CD1c-positive myeloid dendritic cell (primary cell): ENCODE data around the gene UGT3A2.
"Not testable (repeated sequence)": the region's sequence is repeated elsewhere in the genome, so short reads cannot be mapped to it uniquely, and the experiment has no call there.

Experiments
- DNase-seq: peaks from one replicate; pipeline ENCODE4 v3.0.0-alpha.2; 2016; ENCODE audit errors: extremely low spot score

The UGT3A2 gene

GRCh38 chr5:36054647-36055046 lies 12.0 kb downstream of the UGT3A2 start:
- DNase-seq = no peak

GRCh38 chr5:36052538-36052937 lies 14.1 kb downstream of the UGT3A2 start:
- no peak for DNase-seq

- no peak for DNase-seq
Measured at GRCh38 chr5:36049949-36050348, 16.7 kb downstream of the UGT3A2 start.

- DNase-seq = no peak
Measured at GRCh38 chr5:36047384-36048160, 19.1 kb downstream of the UGT3A2 start.

- DNase-seq = no peak
Measured at GRCh38 chr5:36045895-36046294, 20.8 kb downstream of the UGT3A2 start.

- DNase-seq = no peak
Measured at GRCh38 chr5:36041537-36041845, 25.2 kb downstream of the UGT3A2 start.

GRCh38 chr5:36040651-36041536 lies 25.8 kb downstream of the UGT3A2 start:
- no peak for DNase-seq

- no peak for DNase-seq
Measured at GRCh38 chr5:36035696-36036095, 31.0 kb downstream of the UGT3A2 start.

- DNase-seq = not testable (repeated sequence)
Measured at GRCh38 chr5:36034536-36035134, 32.0 kb downstream of the UGT3A2 start.

GRCh38 chr5:36033486-36033885 lies 33.2 kb downstream of the UGT3A2 start:
- no peak for DNase-seq

- no peak for DNase-seq
Measured at GRCh38 chr5:36033047-36033446, 33.6 kb downstream of the UGT3A2 start.

- DNase-seq = no peak
Measured at GRCh38 chr5:36031223-36031622, 35.5 kb downstream of the UGT3A2 start.

- DNase-seq = no peak
Measured at GRCh38 chr5:36029914-36030313, 36.8 kb downstream of the UGT3A2 start.

GRCh38 chr5:36028816-36029465 lies 37.7 kb downstream of the UGT3A2 start:
- no peak for DNase-seq

- no peak for DNase-seq
Measured at GRCh38 chr5:36027711-36028110, 39.0 kb downstream of the UGT3A2 start.

- DNase-seq = no peak
Measured at GRCh38 chr5:36026706-36027465, 39.8 kb downstream of the UGT3A2 start.

- not testable (repeated sequence) for DNase-seq
Measured at GRCh38 chr5:36022246-36022645, 44.4 kb downstream of the UGT3A2 start.

- DNase-seq = not testable (repeated sequence)
Measured at GRCh38 chr5:36019584-36019983, 47.1 kb downstream of the UGT3A2 start.

- no peak for DNase-seq
Measured at GRCh38 chr5:36017622-36018021, 49.1 kb downstream of the UGT3A2 start.

GRCh38 chr5:36017004-36017403 lies 49.7 kb downstream of the UGT3A2 start:
- no peak for DNase-seq

GRCh38 chr5:36013182-36013581 lies 53.5 kb downstream of the UGT3A2 start:
- DNase-seq = no peak
